GM23338 (cell line): Measurements from ENCODE around the gene ALAD. TPM values are rescaled to one million over a fixed set of nuclear protein-coding genes. Genes with fewer than 3 reads are reported as not detected.

Source experiments
- ATAC-seq: fragments of 200-7000 bp; cut with Tn5 transposase; 3 replicates; pipeline ENCODE4 v1.9.1; 2020
- DNase-seq: peaks from one replicate; pipeline ENCODE4 v3.0.0-alpha.2; 2015; ENCODE audit warnings: low spot score
- H2AFZ ChIP-seq: fragments of 200-600 bp; sonication (generic); 2 replicates; pipeline ENCODE4 v1.8.0; 2016; ENCODE audit warnings: antibody characterized with exemption, mild to moderate bottlenecking, moderate library complexity
- H3F3A ChIP-seq: fragments of 200-600 bp; sonication (generic); replicated peaks from 2 replicates; pipeline ENCODE4 v1.8.0; 2017; ENCODE audit warnings: antibody characterized with exemption, mixed run types, low read depth
- H3K27ac ChIP-seq: fragments of 200-600 bp; sonication (generic); 2 replicates; pipeline ENCODE4 v1.6.1; 2016; ENCODE audit warnings: low read depth
- H3K27me3 ChIP-seq: fragments of 200-600 bp; sonication (generic); 2 replicates; pipeline ENCODE4 v1.8.0; 2016; ENCODE audit warnings: mild to moderate bottlenecking, mixed run types, moderate library complexity; ENCODE audit not compliant: insufficient read depth
- H3K36me3 ChIP-seq: fragments of 200-600 bp; sonication (generic); 2 replicates; pipeline ENCODE4 v1.8.0; 2016; ENCODE audit warnings: mild to moderate bottlenecking; ENCODE audit not compliant: insufficient read depth
- H3K4me1 ChIP-seq: fragments of 200-600 bp; sonication (generic); 2 replicates; pipeline ENCODE4 v1.8.0; 2016; ENCODE audit warnings: mild to moderate bottlenecking, moderate library complexity; ENCODE audit not compliant: insufficient read depth
- H3K4me2 ChIP-seq: fragments of 200-600 bp; sonication (generic); 2 replicates; pipeline ENCODE4 v1.7.1; 2017; ENCODE audit warnings: mixed run types
- H3K4me3 ChIP-seq: fragments of 200-600 bp; sonication (generic); 2 replicates; pipeline ENCODE4 v1.6.1; 2016; ENCODE audit warnings: mixed run types
- H3K79me2 ChIP-seq: fragments of 200-600 bp; sonication (generic); replicated peaks from 2 replicates; pipeline ENCODE4 v1.8.0; 2017; ENCODE audit warnings: mild to moderate bottlenecking; ENCODE audit not compliant: insufficient read depth
- H3K9me2 ChIP-seq: fragments of 200-600 bp; sonication (generic); 2 replicates; pipeline ENCODE4 v1.8.0; 2017; ENCODE audit not compliant: insufficient read depth
- H4K20me1 ChIP-seq: fragments of 200-600 bp; sonication (generic); replicated peaks from 2 replicates; pipeline ENCODE4 v1.8.0; 2017; ENCODE audit warnings: mild to moderate bottlenecking; ENCODE audit not compliant: insufficient read depth
- H3K27ac Mint-ChIP-seq: 2 replicates; pipeline ENCODE4 v1.8.0; 2020; ENCODE audit warnings: inconsistent platforms, mild to moderate bottlenecking, moderate library complexity, mixed read lengths
- H3K27me3 Mint-ChIP-seq: 3 replicates; pipeline ENCODE4 v1.8.0; 2022; ENCODE audit warnings: low read depth, mild to moderate bottlenecking, moderate library complexity, mixed read lengths, inconsistent platforms; ENCODE audit not compliant: insufficient read depth, poor library complexity
- H3K36me3 Mint-ChIP-seq: 3 replicates; pipeline ENCODE4 v1.8.0; 2021; ENCODE audit warnings: low read depth, mild to moderate bottlenecking, inconsistent platforms, moderate library complexity, mixed read lengths
- H3K4me1 Mint-ChIP-seq: 3 replicates; pipeline ENCODE4 v1.8.0; 2020; ENCODE audit warnings: mild to moderate bottlenecking, inconsistent platforms, mixed read lengths
- H3K4me3 Mint-ChIP-seq: 3 replicates; pipeline ENCODE4 v1.8.0; 2021; ENCODE audit warnings: moderate library complexity, mild to moderate bottlenecking, inconsistent platforms, mixed read lengths
- H3K9me3 Mint-ChIP-seq: 3 replicates; pipeline ENCODE4 v1.8.0; 2020; ENCODE audit warnings: moderate library complexity, mild to moderate bottlenecking, inconsistent platforms, mixed read lengths
- CREB1 ChIP-seq: fragments of 250-450 bp; sonication (Bioruptor Pico); IDR thresholded peaks from 2 replicates; pipeline ENCODE4 v1.5.0; 2020; ENCODE audit warnings: low read depth, mild to moderate bottlenecking, moderate library complexity
- CTCF ChIP-seq, 2 experiments: fragments of 200-600 bp in 1 of 2; sonication (generic) in 1 of 2; conservative IDR thresholded peaks; 2 replicates each; pipeline versions ENCODE4 v1.5.1 to v1.6.1; 2016 to 2017; ENCODE audit warnings: antibody characterized with exemption in 2 of 2, low read depth in 2 of 2, mild to moderate bottlenecking in 2 of 2, moderate library complexity in 1 of 2
- ETS1 ChIP-seq: IDR thresholded peaks from 2 replicates; pipeline ENCODE4 v1.6.1; 2016; ENCODE audit warnings: antibody characterized with exemption
- EZH2 ChIP-seq: fragments of 200-600 bp; sonication (generic); IDR thresholded peaks from one replicate; pipeline ENCODE4 v1.8.0; 2017; ENCODE audit warnings: antibody characterized with exemption, mild to moderate bottlenecking, low read depth; ENCODE audit not compliant: unreplicated experiment
- EZH2phosphoT487 ChIP-seq: fragments of 200-600 bp; sonication (generic); IDR thresholded peaks from one replicate; pipeline ENCODE4 v1.8.1; 2018; ENCODE audit warnings: antibody characterized with exemption; ENCODE audit not compliant: unreplicated experiment
- JUNB ChIP-seq: IDR thresholded peaks from one replicate; pipeline ENCODE4 v1.6.1; 2016; ENCODE audit warnings: antibody characterized with exemption; ENCODE audit not compliant: unreplicated experiment
- NANOG ChIP-seq: IDR thresholded peaks from 2 replicates; pipeline ENCODE4 v1.6.1; 2016; ENCODE audit warnings: antibody characterized with exemption, borderline replicate concordance
- POLR2AphosphoS5 ChIP-seq: IDR thresholded peaks from 2 replicates; pipeline ENCODE4 v1.6.1; 2016; ENCODE audit warnings: antibody characterized with exemption, low read depth
- REST ChIP-seq: IDR thresholded peaks from one replicate; pipeline ENCODE4 v1.6.1; 2018; ENCODE audit warnings: antibody characterized with exemption; ENCODE audit not compliant: unreplicated experiment
- STAT1 ChIP-seq: IDR thresholded peaks from one replicate; pipeline ENCODE4 v1.6.1; 2016; ENCODE audit warnings: antibody characterized with exemption; ENCODE audit not compliant: unreplicated experiment
- ZNF114 ChIP-seq: fragments of 250-450 bp; sonication (Bioruptor Pico); IDR thresholded peaks from 2 replicates; pipeline ENCODE4 v1.5.0; 2020; ENCODE audit warnings: mild to moderate bottlenecking, moderate library complexity
- ZNF331 ChIP-seq: fragments of 250-450 bp; sonication (Bioruptor Pico); IDR thresholded peaks from 2 replicates; pipeline ENCODE4 v1.5.0; 2020; ENCODE audit warnings: low read depth, mild to moderate bottlenecking, moderate library complexity
- ZNF462 ChIP-seq: fragments of 250-450 bp; sonication (Bioruptor Pico); IDR thresholded peaks from 2 replicates; pipeline ENCODE4 v1.5.0; 2020; ENCODE audit warnings: mild to moderate bottlenecking, moderate library complexity
- polyA plus RNA-seq: library from polyadenylated mRNA; unstranded; fragments of >200 nt; fragmentation: Nextera tagmentation; extraction: Ambion mirVana; gene quantifications from 2 replicates; pipeline ENCODE4 v1.2.1, GENCODE V29; 2016
- total RNA-seq: library from RNA; depleted of rRNA; stranded (reverse); fragments of >200 nt; shearing (Covaris generic); gene quantifications from 2 replicates; pipeline ENCODE4 v1.2.3, GENCODE V29; 2014

Gene ALAD
- total and polyA plus RNA-seq, 2 experiments from 2014 or later, result 7.1 to 10.1 TPM

- Mint-ChIP-seq H3K36me3 (no peaks in the 10 kb centered on the region), H3K4me3 (peak within 1 kb of the TSS; percentile 85), H3K9me3 (no peaks in the 10 kb centered on the region), H3K27ac (no peak within 1 kb of the TSS), H3K4me1 (peaks cover 5% of the 10 kb centered on the region; the same call in 1 of the 3 replicates), H3K27me3 (peaks cover 20% of the 10 kb centered on the region)
- peak within 1 kb of the TSS; percentile 86 for H3K4me3 ChIP-seq
- H3K27me3 ChIP-seq, result peaks cover 19% of the 10 kb centered on the region
- TF ChIP-seq STAT1 (no peak), EZH2phosphoT487 (no peak), ETS1 (peak; percentile 59), EZH2 (peak; percentile 39), ZNF462 (no peak), NANOG (no peak; the same call in 1 of the 2 replicates), ZNF114 (CRISPR knock-in tag) (no peak), ZNF331 (CRISPR knock-in tag) (no peak), REST (no peak), CTCF (conservative IDR thresholded peaks at IDR 0.05; ENCODE audit: low read depth in 2 of 2) (no peak), POLR2AphosphoS5 (peak; percentile 75), CREB1 (peak; percentile 73), JUNB (no peak)
- H3K36me3 ChIP-seq, result no peaks in the 10 kb centered on the region
- H3K9me2 ChIP-seq, result no peaks in the 10 kb centered on the region
- peak within 1 kb of the TSS; percentile 88 for H3K4me2 ChIP-seq
- DNase-seq (peak; percentile 89), ATAC-seq (peak; percentile 98)
- H4K20me1 ChIP-seq, result no peaks in the 10 kb centered on the region
- H3F3A ChIP-seq, result no peaks in the 10 kb centered on the region
- H3K27ac ChIP-seq, result no peak within 1 kb of the TSS
- H2AFZ ChIP-seq, result peak within 1 kb of the TSS; percentile 100
- no peaks in the 10 kb centered on the region for H3K4me1 ChIP-seq
- no peaks in the 10 kb centered on the region for H3K79me2 ChIP-seq
Measured at GRCh38 chr9:113340011-113340699, 60.9 kb downstream of the ALAD start, which contains the start of gene WDR31. Gene WDR31 (minus strand): TSS chr9:113340275. CDS start chr9:113332022, 8,253 bp downstream.
